GM18861 (cell line): ENCODE data around the gene ADAMTS7.
A peak's percentile ranks its signal among the peaks of the same experiment; 100 is the strongest.
"Not testable (repeated sequence)": the region's sequence is repeated elsewhere in the genome, so short reads cannot be mapped to it uniquely, and the experiment has no call there.

Experiments
- ATAC-seq: cut with Tn5 transposase; IDR thresholded peaks from one replicate; pipeline ENCODE4 v1.9.1; 2021; ENCODE audit not compliant: unreplicated experiment

Gene ADAMTS7

GRCh38 chr15:78753751-78754535, 57.3 kb downstream of the ADAMTS7 start:
- not testable (repeated sequence) for ATAC-seq

DNA sequence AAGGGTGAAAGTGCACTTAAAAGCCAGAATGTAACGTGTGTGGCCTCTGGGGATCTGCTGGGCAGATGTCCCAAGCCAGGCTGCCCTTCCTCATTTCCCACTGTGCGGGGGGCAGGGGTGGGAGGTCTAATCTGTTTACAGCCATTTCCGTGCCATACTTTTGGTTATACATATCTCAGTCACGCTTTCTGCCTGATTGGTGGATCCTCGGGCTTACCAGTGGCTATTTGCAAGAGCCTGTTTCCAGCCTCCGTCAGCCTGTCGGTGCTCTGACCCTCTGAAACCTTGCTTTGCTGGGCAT, 58.0 kb downstream of the ADAMTS7 start:
- not testable (repeated sequence) for ATAC-seq

DNA sequence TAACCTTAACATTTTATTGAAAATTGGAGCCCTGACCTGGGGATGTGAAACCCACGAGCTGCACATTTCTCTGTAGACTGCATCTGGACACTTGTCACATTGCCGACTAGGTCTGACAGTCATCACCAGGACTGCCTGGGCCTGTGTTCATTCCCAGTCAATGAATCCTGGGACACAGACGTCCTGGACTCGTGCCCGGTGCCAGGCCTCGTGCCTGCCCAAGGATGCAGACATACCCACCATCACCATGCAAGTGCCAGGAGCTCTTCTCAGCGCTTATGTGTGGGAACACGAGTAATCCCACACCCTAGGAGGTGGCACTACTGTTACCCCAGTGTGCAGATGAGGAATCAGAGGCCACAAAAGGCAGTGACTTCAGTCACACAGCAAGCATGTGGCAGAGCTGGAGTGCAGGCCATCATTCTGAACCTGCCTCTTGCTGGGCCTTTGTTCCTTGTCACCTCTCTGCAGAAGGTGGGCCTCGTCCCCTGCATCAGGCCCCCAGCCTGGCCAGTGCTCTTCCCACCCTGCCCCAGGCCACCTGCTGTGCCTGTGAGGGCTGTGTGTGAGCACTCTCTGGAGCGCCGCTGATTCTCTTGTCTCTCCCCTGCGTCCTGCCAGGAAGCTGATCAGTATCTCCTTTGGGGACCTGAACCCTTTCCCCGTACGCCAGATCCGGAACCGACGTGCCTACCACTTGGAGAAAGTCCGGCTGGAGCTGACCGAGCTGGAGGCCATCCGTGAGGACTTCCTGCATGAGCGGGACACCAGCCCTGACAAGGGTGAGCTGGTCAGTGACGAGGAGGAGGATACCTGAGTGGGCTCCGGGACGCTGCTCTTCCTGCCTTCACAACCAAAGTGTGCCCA, 58.5 kb downstream of the ADAMTS7 start:
- ATAC-seq: no peak

GRCh38 chr15:78751602-78751979, 59.7 kb downstream of the ADAMTS7 start:
- no peak for ATAC-seq

GRCh38 chr15:78750974-78751601, 60.2 kb downstream of the ADAMTS7 start:
- peak; percentile 69 for ATAC-seq

DNA sequence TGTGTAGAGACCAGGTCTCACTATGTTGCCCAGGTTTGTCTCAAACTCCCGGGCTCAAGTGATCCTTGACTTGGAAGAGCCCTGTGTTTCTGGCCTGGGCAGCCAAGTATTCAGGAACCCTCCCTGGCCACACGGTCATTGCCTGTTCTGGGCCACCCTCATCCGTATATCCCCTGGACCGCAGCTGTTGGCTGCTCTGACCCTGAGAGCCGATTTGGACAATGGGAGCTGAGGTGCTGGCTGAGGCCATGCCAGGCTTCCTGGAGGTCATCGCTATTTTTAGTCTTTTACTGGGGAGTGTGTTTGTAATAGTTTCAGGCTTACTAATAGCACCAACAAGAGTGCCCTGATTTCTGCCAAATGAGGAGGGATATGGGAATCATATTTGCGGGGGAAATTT, 60.7 kb downstream of the ADAMTS7 start:
- no peak for ATAC-seq

- no peak for ATAC-seq
Observed at GRCh38 chr15:78749831-78750230, 61.4 kb downstream of the ADAMTS7 start.

DNA sequence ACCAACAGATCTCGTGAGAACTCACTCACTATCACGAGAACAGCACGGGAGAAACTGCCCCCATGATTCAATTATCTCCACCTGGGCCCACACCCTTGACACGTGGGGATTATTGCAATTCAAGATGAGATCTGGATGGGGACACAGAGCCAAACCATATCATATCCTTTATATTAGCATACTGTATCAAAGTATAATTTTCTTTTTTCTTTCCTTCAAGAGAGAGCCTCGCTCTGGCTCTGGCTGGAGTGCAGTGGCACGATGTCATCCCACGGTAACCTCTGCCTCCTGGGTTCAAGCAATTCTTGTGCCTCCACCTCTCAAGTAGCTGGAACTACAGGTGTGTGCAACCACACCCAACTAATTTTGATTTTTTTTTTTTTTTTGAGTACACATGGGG, 63.4 kb downstream of the ADAMTS7 start:
- ATAC-seq: not testable (repeated sequence)

DNA sequence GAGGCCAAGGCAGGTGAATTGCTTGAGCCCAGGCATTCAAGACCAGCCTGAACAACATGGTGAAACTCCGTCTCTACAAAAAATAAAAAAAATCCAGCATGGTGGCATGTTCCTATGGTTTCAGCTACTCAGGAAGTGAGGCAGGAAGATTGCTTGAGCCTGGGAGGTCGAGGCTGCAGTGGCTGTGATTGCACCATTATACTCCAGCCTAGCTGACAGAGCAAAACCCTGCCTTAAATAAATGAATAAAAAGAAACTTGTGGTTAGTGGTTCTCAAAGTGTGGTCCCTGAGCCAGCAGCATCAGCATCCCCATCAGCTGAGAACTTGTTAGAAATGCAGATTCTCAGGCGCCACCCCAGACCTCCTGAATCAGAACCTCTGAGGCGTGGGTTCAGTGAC, 69.6 kb downstream of the ADAMTS7 start:
- ATAC-seq: not testable (repeated sequence)

DNA sequence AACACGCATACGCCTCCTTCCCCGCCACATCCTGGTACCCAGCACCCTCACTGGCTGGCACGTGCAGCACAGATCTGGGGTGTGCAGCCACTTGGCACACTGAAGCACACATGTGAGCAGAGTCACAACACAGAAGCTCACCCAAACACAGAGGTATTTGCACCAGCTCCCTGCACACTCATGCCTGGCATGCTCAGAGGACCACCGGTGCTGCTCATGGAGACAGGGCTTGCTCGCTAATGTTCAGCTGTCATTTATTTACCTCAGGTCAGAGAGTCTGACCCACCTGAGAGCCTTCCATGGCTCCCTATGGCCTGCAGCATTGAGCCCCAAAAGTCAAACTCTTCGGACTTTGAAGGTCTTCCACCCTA, 70.4 kb downstream of the ADAMTS7 start:
- no peak for ATAC-seq

DNA sequence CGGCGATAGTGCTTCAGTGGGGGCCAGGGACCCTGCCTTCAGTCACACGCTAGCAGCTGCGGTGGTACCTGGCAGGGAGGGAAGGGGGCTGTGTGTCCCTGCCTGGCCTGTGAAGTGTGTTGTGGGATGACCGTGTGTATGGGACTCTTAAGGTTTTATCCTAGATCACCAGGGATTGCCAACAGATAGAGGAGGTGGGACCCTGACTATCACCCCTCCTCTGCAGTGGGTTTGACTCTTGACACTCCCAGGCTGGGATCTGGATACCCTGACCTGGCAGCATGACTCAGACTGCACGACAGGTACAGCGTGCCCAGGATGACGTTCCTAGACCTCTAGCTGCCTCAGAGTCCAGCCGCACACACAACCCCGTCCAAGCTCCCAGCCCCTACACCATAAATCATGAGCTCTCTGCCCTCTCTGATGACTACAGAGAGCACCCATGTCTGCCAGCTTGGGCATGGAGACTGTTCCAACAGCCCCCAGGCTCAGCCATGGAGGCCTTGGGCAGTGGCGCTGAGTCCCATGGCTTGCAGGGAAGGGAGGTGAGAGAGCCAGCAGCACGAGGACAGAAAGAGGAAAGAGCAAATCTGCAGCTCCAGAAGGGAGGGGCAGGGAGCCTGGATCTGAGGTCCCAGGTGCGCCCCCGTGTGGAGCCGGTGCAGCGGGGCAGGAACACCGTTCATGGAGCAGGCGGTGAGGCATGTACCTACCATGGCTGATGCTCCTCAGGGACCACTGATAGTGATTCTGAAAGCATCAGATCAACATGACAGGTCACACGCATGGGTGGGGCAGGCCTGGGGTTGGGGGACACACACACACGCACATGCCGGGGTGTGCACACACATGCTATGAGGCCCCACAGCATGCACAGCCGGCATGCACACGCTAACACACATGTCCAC, 71.0 kb downstream of the ADAMTS7 start:
- ATAC-seq: no peak

DNA sequence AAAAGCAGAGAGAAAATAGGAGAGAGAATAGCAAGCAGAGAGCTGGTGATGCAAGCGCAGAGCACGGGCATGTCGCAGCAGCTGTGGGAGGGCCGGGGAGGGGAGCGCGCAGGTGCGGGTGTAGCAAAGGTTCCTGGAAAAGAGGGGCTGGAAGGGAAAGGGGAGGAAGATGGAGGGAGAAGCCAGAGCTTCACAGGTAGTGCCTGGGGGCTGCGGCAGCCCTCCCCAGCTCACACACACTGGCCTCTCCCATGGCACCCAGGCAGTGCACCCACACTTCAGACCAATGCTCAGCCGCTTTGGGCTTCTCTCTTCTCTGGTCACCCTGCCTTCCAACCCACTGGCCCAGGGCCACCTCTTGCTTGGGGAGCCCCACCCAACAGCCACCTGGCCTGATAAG, 72.1 kb downstream of the ADAMTS7 start:
- ATAC-seq: no peak

DNA sequence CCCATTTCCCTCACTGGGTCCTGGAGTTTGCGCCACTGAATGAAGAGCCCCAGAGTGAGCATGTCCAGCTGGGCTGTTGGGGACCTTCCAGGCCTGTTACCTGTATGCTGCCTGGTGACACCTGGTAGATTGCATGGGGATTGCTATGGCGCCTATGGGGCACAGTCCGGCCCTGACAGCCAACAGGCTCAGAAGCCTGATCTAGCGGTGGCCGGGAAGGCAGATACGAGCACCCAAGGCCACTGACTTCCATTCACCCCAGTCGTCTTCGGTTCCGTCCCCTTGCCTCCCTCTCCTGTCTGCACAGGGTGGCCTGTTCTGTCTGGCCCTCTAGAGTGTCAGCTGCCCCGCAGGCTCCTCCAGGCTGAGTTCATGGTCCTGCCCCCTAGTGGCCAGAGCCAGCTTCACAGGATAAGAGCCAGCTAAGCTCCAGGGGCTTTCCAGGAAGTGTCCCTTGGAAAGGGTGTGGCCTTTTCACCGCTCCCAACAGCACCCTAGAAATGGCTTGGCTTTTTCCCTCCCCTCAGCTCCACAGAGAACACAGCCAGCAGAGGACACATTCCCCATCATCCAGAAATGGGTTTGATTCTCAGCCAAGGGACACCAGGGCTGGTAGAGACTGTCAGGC, 73.2 kb downstream of the ADAMTS7 start:
- ATAC-seq: peak; percentile 56

- ATAC-seq: no peak
Observed at GRCh38 chr15:78737187-78737820, 74.0 kb downstream of the ADAMTS7 start.

DNA sequence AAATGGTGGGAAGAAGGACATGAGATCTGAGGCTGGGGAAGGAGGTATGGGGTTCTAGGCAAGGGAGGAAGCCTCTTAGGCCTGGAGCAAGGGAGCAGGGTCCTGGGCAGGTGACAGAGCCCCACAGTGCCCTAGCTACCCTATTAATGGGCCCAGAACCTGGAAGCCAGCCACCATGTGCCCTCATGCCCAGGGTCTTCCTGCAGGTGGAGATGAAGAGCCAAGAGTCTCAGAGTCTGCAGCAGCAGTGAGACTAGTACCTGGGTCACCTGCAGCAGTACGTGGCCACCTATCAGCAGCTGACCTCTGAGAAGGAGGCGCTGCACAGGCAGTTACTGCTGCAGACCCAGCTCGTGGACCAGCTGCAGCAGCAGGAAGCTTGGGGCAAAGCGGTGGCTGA, 75.0 kb downstream of the ADAMTS7 start:
- not testable (repeated sequence) for ATAC-seq

- ATAC-seq: no peak
Observed at GRCh38 chr15:78734451-78735064, 76.7 kb downstream of the ADAMTS7 start.

- ATAC-seq: no peak
Observed at GRCh38 chr15:78732634-78733033, 78.6 kb downstream of the ADAMTS7 start.

GRCh38 chr15:78730955-78731354, 80.3 kb downstream of the ADAMTS7 start:
- ATAC-seq: no peak

DNA sequence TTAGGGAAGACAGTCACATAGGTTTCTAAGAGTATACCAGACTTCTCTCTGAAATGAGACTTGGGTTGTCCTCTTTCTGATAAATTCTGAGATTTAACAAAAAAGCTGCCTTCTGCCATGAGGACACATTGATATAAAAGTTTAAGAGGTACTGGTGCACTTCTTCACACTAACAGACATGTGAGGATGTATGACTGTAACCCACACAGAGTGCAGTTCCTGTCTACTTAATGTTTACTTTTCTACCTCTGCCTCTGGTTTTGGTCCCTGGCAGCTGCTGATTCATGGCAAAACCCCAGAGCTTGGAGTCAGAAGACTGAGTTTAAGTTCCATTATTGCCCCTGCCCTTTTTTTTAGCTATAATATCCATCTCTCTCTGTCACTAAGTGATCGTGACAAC, 82.8 kb downstream of the ADAMTS7 start:
- ATAC-seq: not testable (repeated sequence)

DNA sequence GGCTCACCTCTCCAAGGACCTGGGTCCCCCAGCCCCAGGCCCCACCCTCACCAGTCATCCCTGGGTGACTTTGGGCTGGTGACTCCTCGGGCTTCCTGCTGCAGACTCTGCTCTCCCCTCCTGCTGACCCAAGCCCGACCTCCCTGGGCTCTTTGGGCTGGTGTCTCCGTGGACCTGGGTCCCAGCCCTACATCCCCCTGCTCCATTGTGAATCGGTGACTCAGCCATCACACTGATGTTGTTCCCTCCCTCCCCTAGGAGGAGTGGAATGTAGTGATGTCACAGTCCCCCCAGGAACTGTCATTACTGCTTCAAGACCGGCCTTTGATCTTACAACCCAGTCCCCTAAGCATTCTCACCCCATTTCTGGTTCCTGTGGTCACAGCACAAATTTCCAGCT, 83.7 kb downstream of the ADAMTS7 start:
- no peak for ATAC-seq
